B cell (primary cell): ENCODE measurements around the gene SCP2. TPM values are rescaled to one million over a fixed set of nuclear protein-coding genes. Genes with fewer than 3 reads are reported as not detected.

Experiments used
- ATAC-seq: fragments of 200-7000 bp; cut with Tn5 transposase; one replicate; pipeline ENCODE4 v1.10.0; 2021; ENCODE audit warnings: low read depth, mild to moderate bottlenecking, moderate number of reproducible peaks, moderate library complexity
- CTCF ChIA-PET: fragments of 350-600 bp; sonication (Branson Sonifier 250); formaldehyde crosslinking; loops from one replicate; lab custom pipeline; 2021; ENCODE audit warnings: antibody characterized with exemption, inconsistent platforms; lab: Charles Lee
- POLR2A ChIA-PET: fragments of 350-600 bp; sonication (Branson Sonifier 250); formaldehyde crosslinking; loops from one replicate; lab custom pipeline; 2021; ENCODE audit warnings: antibody characterized with exemption; lab: Charles Lee
- DNase-seq: peaks from one replicate; pipeline ENCODE4 v3.0.0; 2013
- H2AFZ ChIP-seq: 2 replicates; pipeline ENCODE4 v1.6.1; 2012; ENCODE audit warnings: mild to moderate bottlenecking, low read depth, low read length; ENCODE audit not compliant: insufficient read depth, poor library complexity, severe bottlenecking
- H3K27ac ChIP-seq, 2 donors: 1 replicate in 1 of 2; 2 replicates in 1 of 2; pipeline ENCODE4 v1.5.1; 2012 to 2013; ENCODE audit warnings: low read length in 2 of 2, mild to moderate bottlenecking in 2 of 2, moderate library complexity in 1 of 2
- H3K27me3 ChIP-seq, 4 experiments: fragments of 200-600 bp in 1 of 4; sonication (generic) in 1 of 4; replicated peaks in 1 of 4; 1 replicate in 2 of 4; 2 replicates in 2 of 4; pipeline versions ENCODE4 v1.6.1 to v1.7.0; 2013 to 2016; ENCODE audit warnings: low read length in 3 of 4, mild to moderate bottlenecking in 2 of 4, mixed read lengths in 1 of 4, moderate library complexity in 1 of 4; ENCODE audit not compliant: insufficient read depth in 4 of 4, control insufficient read depth in 3 of 4; ENCODE audit errors: control extremely low read depth in 1 of 4
- H3K36me3 ChIP-seq, 2 experiments: replicated peaks in 1 of 2; 1 replicate in 1 of 2; 2 replicates in 1 of 2; pipeline versions ENCODE4 v1.6.1 to v1.7.1; 2013; ENCODE audit warnings: low read length in 1 of 2; ENCODE audit not compliant: insufficient read depth in 2 of 2, control insufficient read depth in 1 of 2; ENCODE audit errors: control extremely low read depth in 1 of 2, extremely low read depth in 1 of 2
- H3K4me1 ChIP-seq, 2 donors: fragments of 200-600 bp in 1 of 2; sonication (generic) in 1 of 2; 1 replicate in 1 of 2; 2 replicates in 1 of 2; pipeline versions ENCODE4 v1.5.1 to v1.6.1; 2013 to 2017; ENCODE audit warnings: low read length in 2 of 2; ENCODE audit not compliant: control insufficient read depth in 2 of 2, insufficient read depth in 2 of 2
- H3K4me2 ChIP-seq: replicated peaks from 2 replicates; pipeline ENCODE3; 2012; ENCODE audit warnings: mild to moderate bottlenecking, low read depth, low read length; ENCODE audit not compliant: poor library complexity, severe bottlenecking
- H3K4me3 ChIP-seq, 5 experiments: fragments of 200-600 bp in 1 of 5; sonication (generic) in 1 of 5; 1 replicate in 3 of 5; 2 replicates in 2 of 5; pipeline versions ENCODE4 v1.5.1 to v1.7.0; 2011 to 2016; ENCODE audit warnings: low read length in 4 of 5, mild to moderate bottlenecking in 4 of 5, low read depth in 2 of 5, control low read depth in 1 of 5, moderate library complexity in 1 of 5; ENCODE audit not compliant: insufficient read depth in 1 of 5; ENCODE audit errors: control extremely low read depth in 1 of 5, extremely low read depth in 1 of 5
- H3K79me2 ChIP-seq: fragments of 200-600 bp; sonication (generic); one replicate; pipeline ENCODE4 v1.6.0; 2016; ENCODE audit warnings: low read length; ENCODE audit not compliant: control insufficient read depth, insufficient read depth
- H3K9ac ChIP-seq: fragments of 200-600 bp; sonication (generic); 2 replicates; pipeline ENCODE4 v1.6.1; 2017; ENCODE audit warnings: mild to moderate bottlenecking, low read length, moderate library complexity
- H3K9me3 ChIP-seq, 3 donors: one replicate each; pipeline versions ENCODE4 v1.6.1 to v1.7.1; 2013; ENCODE audit warnings: low read length in 2 of 3; ENCODE audit not compliant: control insufficient read depth in 2 of 3, insufficient read depth in 1 of 3; ENCODE audit errors: control extremely low read depth in 1 of 3
- H4K20me1 ChIP-seq: 2 replicates; pipeline ENCODE4 v1.6.0; 2012; ENCODE audit warnings: mild to moderate bottlenecking, low read length; ENCODE audit not compliant: insufficient read depth, control insufficient read depth, poor library complexity, severe bottlenecking
- H3K27ac Mint-ChIP-seq: one replicate; pipeline ENCODE4 v1.8.0; 2021; ENCODE audit warnings: mixed read lengths
- H3K27me3 Mint-ChIP-seq: one replicate; pipeline ENCODE4 v1.8.0; 2021; ENCODE audit warnings: mixed read lengths
- H3K4me1 Mint-ChIP-seq: one replicate; pipeline ENCODE4 v1.8.0; 2021; ENCODE audit warnings: mixed read lengths
- H3K4me3 Mint-ChIP-seq: one replicate; pipeline ENCODE4 v1.8.0; 2021; ENCODE audit warnings: mixed read lengths
- H3K9me3 Mint-ChIP-seq: one replicate; pipeline ENCODE4 v1.8.0; 2022; ENCODE audit warnings: mixed read lengths; ENCODE audit not compliant: insufficient read depth
- EZH2 ChIP-seq: IDR thresholded peaks from 2 replicates; pipeline ENCODE4 v1.6.1; 2012; ENCODE audit warnings: borderline replicate concordance, low read depth, mild to moderate bottlenecking, moderate library complexity, low read length; ENCODE audit not compliant: insufficient read depth, poor library complexity, severe bottlenecking
- WGBS: methylation state at CpG from one replicate; pipeline ENCODE4 v1.1.5; 2013; ENCODE audit warnings: missing lambda C conversion rate; ENCODE audit not compliant: insufficient coverage; 5-methylcytosine and 5-hydroxymethylcytosine counted together
- intact Hi-C: fragments of 100-400 bp; cut with micrococcal nuclease; formaldehyde crosslinking; loops from one replicate; pipeline ENCODE4 v1.10.0; 2022
- polyA plus RNA-seq: library from polyadenylated mRNA; depleted of rRNA; stranded (reverse); fragments of >200 nt; gene quantifications from 2 replicates; pipeline ENCODE4 v1.2.3, GENCODE V29; 2012
- total RNA-seq, 2 donors: library from RNA; stranded (reverse); fragments of 120-200 nt in 1 of 2; gene quantifications; 1 replicate in 1 of 2; 2 replicates in 1 of 2; pipeline versions ENCODE4 v1.2.3 to v1.2.4, GENCODE V29; 2013 to 2022
- TF ChIP-seq, protein P1 (sequence below): fragments of 200-600 bp; IDR thresholded peaks from one replicate; pipeline ENCODE4 v1.8.0; 2022; ENCODE audit warnings: antibody characterized with exemption, mild to moderate bottlenecking

The SCP2 gene
- total and polyA plus RNA-seq, 2 donors (not counting 1 experiment from before 2014, with no cell fraction given) = 19.4 to 46.6 TPM

DNA sequence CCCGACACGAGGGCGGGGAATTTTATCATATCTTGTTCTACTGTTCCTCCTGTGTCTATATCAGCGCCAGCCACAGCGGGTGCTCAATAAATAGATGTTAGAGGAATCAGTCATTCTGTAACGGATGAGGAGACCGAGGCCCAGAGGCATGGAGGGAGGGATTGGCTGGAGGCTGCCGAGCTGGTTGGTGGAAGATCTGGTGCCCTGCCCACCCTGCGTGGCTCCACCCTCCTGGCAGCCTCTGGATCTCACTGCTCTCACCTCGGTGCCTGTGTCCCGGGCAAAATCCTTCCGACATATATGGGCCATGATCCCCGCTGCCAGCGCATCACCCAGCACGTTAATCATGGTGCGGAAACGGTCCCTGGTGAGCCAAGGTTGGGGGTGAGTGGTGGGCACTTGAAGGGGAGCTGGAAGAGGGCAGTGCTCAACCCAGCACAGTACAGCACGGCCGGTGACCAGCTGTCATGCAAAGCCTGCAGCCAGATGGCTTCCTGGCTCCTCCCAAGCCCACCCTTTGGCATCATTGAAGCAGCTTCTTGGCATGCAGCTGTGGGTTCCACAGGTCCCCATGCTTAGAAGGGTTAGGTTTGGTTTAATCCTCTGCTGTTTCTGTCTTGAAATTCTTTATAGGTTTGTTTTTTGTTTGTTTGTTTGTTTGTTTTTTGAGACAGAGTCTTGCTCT is 161.7 kb downstream of the SCP2 start:
- Histone ChIP-seq H3K36me3 (no peaks in the 10 kb centered on the region), H3K4me2 (no peak overlapping the region), H3K27me3 (no peaks in the 10 kb centered on the region), H4K20me1 (no peaks in the 10 kb centered on the region), H3K4me1 (no peaks in the 10 kb centered on the region), H2AFZ (no peak overlapping the region), H3K9me3 (no peaks in the 10 kb centered on the region), H3K9ac (no peak overlapping the region), H3K4me3 (no peak overlapping the region), H3K79me2 (no peaks in the 10 kb centered on the region), H3K27ac (no peak overlapping the region)
- DNase-seq = no peak
- no peak for ATAC-seq
- no peak overlapping the region for H3K4me3 Mint-ChIP-seq
- intact Hi-C loops = no loop called here
- no peak for TF ChIP-seq EZH2
- TF ChIP-seq, protein P1, sequence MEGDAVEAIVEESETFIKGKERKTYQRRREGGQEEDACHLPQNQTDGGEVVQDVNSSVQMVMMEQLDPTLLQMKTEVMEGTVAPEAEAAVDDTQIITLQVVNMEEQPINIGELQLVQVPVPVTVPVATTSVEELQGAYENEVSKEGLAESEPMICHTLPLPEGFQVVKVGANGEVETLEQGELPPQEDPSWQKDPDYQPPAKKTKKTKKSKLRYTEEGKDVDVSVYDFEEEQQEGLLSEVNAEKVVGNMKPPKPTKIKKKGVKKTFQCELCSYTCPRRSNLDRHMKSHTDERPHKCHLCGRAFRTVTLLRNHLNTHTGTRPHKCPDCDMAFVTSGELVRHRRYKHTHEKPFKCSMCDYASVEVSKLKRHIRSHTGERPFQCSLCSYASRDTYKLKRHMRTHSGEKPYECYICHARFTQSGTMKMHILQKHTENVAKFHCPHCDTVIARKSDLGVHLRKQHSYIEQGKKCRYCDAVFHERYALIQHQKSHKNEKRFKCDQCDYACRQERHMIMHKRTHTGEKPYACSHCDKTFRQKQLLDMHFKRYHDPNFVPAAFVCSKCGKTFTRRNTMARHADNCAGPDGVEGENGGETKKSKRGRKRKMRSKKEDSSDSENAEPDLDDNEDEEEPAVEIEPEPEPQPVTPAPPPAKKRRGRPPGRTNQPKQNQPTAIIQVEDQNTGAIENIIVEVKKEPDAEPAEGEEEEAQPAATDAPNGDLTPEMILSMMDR = no peak
- no peak overlapping the region for H3K27ac Mint-ChIP-seq
- H3K27me3 Mint-ChIP-seq = no peaks in the 10 kb centered on the region
- 91% methylated on average over 15 of the region's 19 CpGs for WGBS
- POLR2A ChIA-PET = no interaction called here
- no peaks in the 10 kb centered on the region for H3K9me3 Mint-ChIP-seq
- CTCF ChIA-PET = no interaction called here
- H3K4me1 Mint-ChIP-seq = no peaks in the 10 kb centered on the region

DNA sequence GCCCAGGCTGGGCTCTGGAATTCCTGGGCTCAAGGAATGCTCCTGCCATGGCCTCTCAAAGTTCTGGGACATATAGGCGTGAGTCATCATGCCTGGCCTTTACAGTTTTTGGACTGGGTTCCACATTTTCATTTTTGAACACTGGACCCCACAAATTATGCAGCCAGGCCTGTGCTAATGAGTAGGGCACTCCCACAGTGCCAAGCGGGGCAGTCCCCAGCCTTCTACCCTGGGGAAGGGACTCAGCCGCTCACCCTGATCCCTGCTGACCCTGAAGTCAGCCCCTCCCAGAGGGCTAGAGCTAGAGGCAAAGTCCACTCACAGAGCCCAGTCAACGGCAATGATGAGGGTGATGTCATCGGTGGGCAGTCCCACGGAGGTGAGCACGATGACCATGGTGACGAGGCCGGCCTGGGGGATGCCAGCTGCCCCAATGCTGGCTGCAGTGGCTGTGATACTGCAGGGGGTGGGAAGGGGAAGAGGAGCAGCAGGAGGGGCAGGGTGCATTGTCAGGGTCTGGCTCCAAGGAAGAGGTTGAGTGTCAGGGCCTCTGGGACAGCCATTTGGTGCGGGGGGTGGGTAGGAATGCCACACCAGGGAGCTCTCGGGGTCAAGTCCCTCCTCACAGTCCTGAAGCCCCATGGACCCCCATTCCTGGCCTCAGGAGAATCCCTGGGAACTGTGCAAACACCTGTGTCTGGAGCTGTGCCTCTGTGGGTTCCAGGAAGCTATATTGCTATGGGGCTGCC is 162.6 kb downstream of the SCP2 start:
- H3K27ac ChIP-seq = no peak overlapping the region
- ChIA-PET POLR2A (no interaction called here), CTCF (no interaction called here)
- no peaks in the 10 kb centered on the region for H4K20me1 ChIP-seq
- no peak overlapping the region for H3K9ac ChIP-seq
- no peaks in the 10 kb centered on the region for H3K9me3 Mint-ChIP-seq
- H3K36me3 ChIP-seq = no peaks in the 10 kb centered on the region
- WGBS = 97% methylated on average over 9 of the region's 11 CpGs
- peaks cover 0 to 5% (median 0%) of the 10 kb centered on the region in 3 donors for H3K9me3 ChIP-seq
- H3K4me3 Mint-ChIP-seq = no peak overlapping the region
- intact Hi-C loops = no loop called here
- H3K79me2 ChIP-seq = no peaks in the 10 kb centered on the region
- H3K4me2 ChIP-seq = no peak overlapping the region
- H3K4me3 ChIP-seq = no peak overlapping the region
- no peak overlapping the region for H3K27ac Mint-ChIP-seq
- no peak overlapping the region for H2AFZ ChIP-seq
- H3K4me1 ChIP-seq = no peaks in the 10 kb centered on the region
- no peak for ATAC-seq
- TF ChIP-seq EZH2 = no peak
- TF ChIP-seq, protein P1 = no peak
- no peaks in the 10 kb centered on the region for H3K27me3 Mint-ChIP-seq
- DNase-seq = no peak
- H3K4me1 Mint-ChIP-seq = no peaks in the 10 kb centered on the region
- H3K27me3 ChIP-seq = no peaks in the 10 kb centered on the region
